Measurements from ENCODE around the gene THSD4. TPM values are rescaled to one million over a fixed set of nuclear protein-coding genes. Genes with fewer than 3 reads are reported as not detected.
"Not testable (repeated sequence)": the region's sequence is repeated elsewhere in the genome, so short reads cannot be mapped to it uniquely, and the experiment has no call there.

THSD4 gene
- total and polyA plus RNA-seq, 2 experiments from 2014 or later = 5.1 to 25.5 TPM

- Histone ChIP-seq H3K4me1 (ENCODE audit: low read depth) (no peaks in the 10 kb centered on the region), H3K36me3 (no peaks in the 10 kb centered on the region), H3K27me3 (no peaks in the 10 kb centered on the region), H3K4me3 (no peak overlapping the region), H3K9me3 (ENCODE audit: low read depth) (no peaks in the 10 kb centered on the region), H3K27ac (no peak overlapping the region)
- no peak for TF ChIP-seq CTCF (IDR thresholded peaks at IDR 0.05; ENCODE audit: low read depth, low read length)
- DNase-seq (ENCODE audit: low read depth in 1 of 2, low spot score in 1 of 2) = no peak
These were observed 198.5 kb downstream of the THSD4 start for GRCh38 chr15:71313806-71314205.

- Histone ChIP-seq H3K36me3 (no peaks in the 10 kb centered on the region), H3K4me3 (no peak overlapping the region), H3K4me1 (ENCODE audit: low read depth) (no peaks in the 10 kb centered on the region), H3K9me3 (ENCODE audit: low read depth) (no peaks in the 10 kb centered on the region), H3K27me3 (no peaks in the 10 kb centered on the region), H3K27ac (no peak overlapping the region)
- TF ChIP-seq CTCF (IDR thresholded peaks at IDR 0.05; ENCODE audit: low read depth, low read length) = no peak
- no peak for DNase-seq (ENCODE audit: low read depth in 1 of 2, low spot score in 1 of 2)
These were observed 199.8 kb downstream of the THSD4 start for GRCh38 chr15:71314956-71315537.

GRCh38 chr15:71316911-71317310 is 201.6 kb downstream of the THSD4 start:
- Histone ChIP-seq H3K27ac (no peak overlapping the region), H3K9me3 (ENCODE audit: low read depth) (no peaks in the 10 kb centered on the region), H3K36me3 (no peaks in the 10 kb centered on the region), H3K4me3 (no peak overlapping the region), H3K4me1 (ENCODE audit: low read depth) (no peaks in the 10 kb centered on the region), H3K27me3 (no peaks in the 10 kb centered on the region)
- no peak for DNase-seq (ENCODE audit: low read depth in 1 of 2, low spot score in 1 of 2)
- no peak for TF ChIP-seq CTCF (IDR thresholded peaks at IDR 0.05; ENCODE audit: low read depth, low read length)

DNA sequence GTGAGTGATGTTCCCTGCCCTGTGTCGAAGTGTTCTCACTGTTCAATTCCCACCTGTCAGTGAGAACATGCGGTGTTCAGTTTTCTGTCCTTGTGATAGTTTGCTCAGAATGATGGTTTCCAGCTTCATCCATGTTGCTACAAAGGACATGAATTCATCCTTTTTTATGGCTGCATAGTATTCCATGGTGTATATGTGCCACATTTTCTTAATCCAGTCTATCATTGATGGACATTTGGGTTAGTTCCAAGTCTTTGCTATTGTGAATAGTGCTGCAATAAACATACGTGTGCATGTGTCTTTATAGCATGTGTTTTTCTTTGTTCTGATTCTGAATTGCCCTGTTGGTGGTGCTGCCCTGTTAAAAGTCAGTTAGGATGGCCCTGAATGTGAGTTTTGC is 204.2 kb downstream of the THSD4 start:
- H3K4me3 ChIP-seq; H3K9me3 ChIP-seq (ENCODE audit: low read depth); H3K36me3 ChIP-seq; H3K27ac ChIP-seq; H3K4me1 ChIP-seq (ENCODE audit: low read depth); H3K27me3 ChIP-seq; DNase-seq (ENCODE audit: low read depth in 1 of 2, low spot score in 1 of 2): not testable (repeated sequence)

DNA sequence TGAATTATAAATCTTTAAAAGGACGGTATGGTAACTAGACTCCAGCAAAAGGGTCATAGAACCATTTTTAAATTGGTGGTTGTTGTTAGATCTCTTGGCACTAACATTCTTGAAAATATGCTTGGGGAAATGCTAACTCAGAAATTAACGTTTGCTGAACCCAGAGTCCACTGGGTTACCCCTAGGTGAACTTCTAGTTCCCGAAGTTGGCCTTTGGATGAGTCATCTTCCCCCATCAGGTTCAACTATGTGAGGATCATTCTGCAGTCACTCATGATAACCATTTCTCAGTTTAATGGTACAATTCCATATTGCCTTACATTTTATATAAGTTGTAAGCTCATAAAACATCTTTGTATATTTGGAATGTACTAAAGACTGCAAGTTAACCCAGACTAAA is 204.7 kb downstream of the THSD4 start:
- Histone ChIP-seq H3K27ac (no peak overlapping the region), H3K9me3 (ENCODE audit: low read depth) (no peaks in the 10 kb centered on the region), H3K4me1 (ENCODE audit: low read depth) (no peaks in the 10 kb centered on the region), H3K27me3 (no peaks in the 10 kb centered on the region), H3K36me3 (no peaks in the 10 kb centered on the region), H3K4me3 (no peak overlapping the region)
- no peak for DNase-seq (ENCODE audit: low read depth in 1 of 2, low spot score in 1 of 2)
- no peak for TF ChIP-seq CTCF (IDR thresholded peaks at IDR 0.05; ENCODE audit: low read depth, low read length)

- TF ChIP-seq CTCF (IDR thresholded peaks at IDR 0.05; ENCODE audit: low read depth, low read length) = no peak
- Histone ChIP-seq H3K9me3 (ENCODE audit: low read depth) (no peaks in the 10 kb centered on the region), H3K4me3 (no peak overlapping the region), H3K27ac (no peak overlapping the region), H3K36me3 (no peaks in the 10 kb centered on the region), H3K4me1 (ENCODE audit: low read depth) (no peaks in the 10 kb centered on the region), H3K27me3 (no peaks in the 10 kb centered on the region)
- DNase-seq (ENCODE audit: low read depth in 1 of 2, low spot score in 1 of 2) = no peak
These were observed 207.8 kb downstream of the THSD4 start for GRCh38 chr15:71323082-71323481.

All from cardiac muscle cell (in vitro differentiated cells and primary cell).